H1 (cell line): Measurements from ENCODE around the gene PEX14. TPM values are rescaled to one million over a fixed set of nuclear protein-coding genes. Genes with fewer than 3 reads are reported as not detected.

Experiments used
- CTCF ChIA-PET: fragments of 300-600 bp; sonication (Branson Sonifier 250); formaldehyde crosslinking; loops from one replicate; lab custom pipeline; 2021; ENCODE audit not compliant: partially characterized antibody; lab: Charles Lee
- POLR2A ChIA-PET: fragments of 300-600 bp; sonication (Branson Sonifier 250); formaldehyde crosslinking; loops from one replicate; lab custom pipeline; 2021; ENCODE audit warnings: inconsistent platforms; ENCODE audit not compliant: partially characterized antibody; lab: Charles Lee
- DNase-seq, 2 experiments: peaks; one replicate each; pipeline versions ENCODE4 v3.0.0 to v3.0.0-alpha.2; 2010 to 2022; ENCODE audit warnings: low spot score in 2 of 2, low read depth in 1 of 2, mixed read lengths in 1 of 2
- FAIRE-seq: peaks from 2 replicates; lab custom pipeline; 2011; peaks lifted over from hg19 to GRCh38; lab: Jason Lieb, UNC
- H2AFZ ChIP-seq: 2 replicates; pipeline ENCODE4 v1.8.1; 2012; ENCODE audit warnings: low read length, inconsistent platforms
- H2AK5ac ChIP-seq: 2 replicates; pipeline ENCODE4 v1.6.1; 2013; ENCODE audit warnings: low read depth, low read length
- H2BK120ac ChIP-seq: replicated peaks from 2 replicates; pipeline ENCODE3; 2013; ENCODE audit warnings: low read depth, low read length, inconsistent platforms
- H2BK12ac ChIP-seq: 2 replicates; pipeline ENCODE4 v1.6.1; 2013; ENCODE audit warnings: low read depth, low read length
- H2BK15ac ChIP-seq: 2 replicates; pipeline ENCODE4 v1.6.1; 2013; ENCODE audit warnings: low read length
- H2BK20ac ChIP-seq: 2 replicates; pipeline ENCODE4 v1.6.1; 2013; ENCODE audit warnings: low read length
- H2BK5ac ChIP-seq: 2 replicates; pipeline ENCODE4 v1.6.1; 2013; ENCODE audit warnings: low read depth, low read length
- H3K14ac ChIP-seq: 2 replicates; pipeline ENCODE4 v1.6.1; 2013; ENCODE audit warnings: inconsistent platforms; ENCODE audit not compliant: insufficient read length
- H3K18ac ChIP-seq: 2 replicates; pipeline ENCODE4 v1.6.1; 2013; ENCODE audit warnings: low read length; ENCODE audit errors: extremely low read depth
- H3K23ac ChIP-seq: 2 replicates; pipeline ENCODE4 v1.6.1; 2013; ENCODE audit warnings: inconsistent platforms; ENCODE audit not compliant: insufficient read length
- H3K23me2 ChIP-seq: 2 replicates; pipeline ENCODE4 v1.6.1; 2013; ENCODE audit warnings: low read depth, low read length
- H3K27ac ChIP-seq: 2 replicates; pipeline ENCODE4 v1.6.1; 2011; ENCODE audit warnings: low read depth, low read length, inconsistent platforms
- H3K27me3 ChIP-seq, 4 experiments: replicated peaks in 1 of 4; 1 replicate in 1 of 4; 2 replicates in 3 of 4; pipeline versions ENCODE4 v1.6.1 to v1.8.1; 2011 to 2013; ENCODE audit warnings: low read length in 3 of 4, mild to moderate bottlenecking in 3 of 4, inconsistent platforms in 2 of 4, mixed read lengths in 2 of 4, moderate library complexity in 1 of 4; ENCODE audit not compliant: control insufficient read depth in 3 of 4, insufficient read depth in 3 of 4; ENCODE audit errors: extremely low read depth in 1 of 4
- H3K36me3 ChIP-seq, 4 experiments: 2 replicates each; pipeline versions ENCODE4 v1.6.1 to v1.8.1; 2011 to 2013; ENCODE audit warnings: mild to moderate bottlenecking in 4 of 4, low read length in 3 of 4, moderate library complexity in 2 of 4, control low read depth in 1 of 4, inconsistent platforms in 1 of 4; ENCODE audit not compliant: insufficient read depth in 4 of 4, control insufficient read depth in 2 of 4
- H3K4ac ChIP-seq: replicated peaks from 2 replicates; pipeline ENCODE3; 2013; ENCODE audit warnings: low read length, low read depth, mixed read lengths, inconsistent platforms; ENCODE audit not compliant: insufficient read length
- H3K4me1 ChIP-seq, 4 experiments: replicated peaks in 1 of 4; 1 replicate in 1 of 4; 2 replicates in 3 of 4; pipeline versions ENCODE4 v1.6.1 to v1.8.1; 2011 to 2013; ENCODE audit warnings: low read length in 3 of 4, inconsistent platforms in 2 of 4, mixed read lengths in 1 of 4; ENCODE audit not compliant: insufficient read depth in 4 of 4, control insufficient read depth in 3 of 4
- H3K4me2 ChIP-seq, 2 experiments: 2 replicates each; pipeline versions ENCODE4 v1.6.1 to v1.8.1; 2011 to 2013; ENCODE audit warnings: low read depth in 2 of 2, low read length in 2 of 2, control low read depth in 1 of 2, inconsistent platforms in 1 of 2, mild to moderate bottlenecking in 1 of 2; ENCODE audit not compliant: insufficient read depth in 1 of 2
- H3K4me3 ChIP-seq, 4 experiments: fragments of 200-600, 300-600 bp in 1 of 4; sonication (generic), shearing (Covaris generic), sonication (Bioruptor Twin) in 1 of 4; 2 replicates each; pipeline versions ENCODE4 v1.5.1 to v1.8.1; 2011 to 2016; ENCODE audit warnings: low read length in 4 of 4, low read depth in 3 of 4, control low read depth in 2 of 4, inconsistent platforms in 2 of 4, mild to moderate bottlenecking in 2 of 4, mixed read lengths in 1 of 4, moderate library complexity in 1 of 4; ENCODE audit not compliant: insufficient read depth in 2 of 4; ENCODE audit errors: extremely low read depth in 1 of 4
- H3K56ac ChIP-seq: replicated peaks from 2 replicates; pipeline ENCODE3; 2013; ENCODE audit warnings: low read depth, mild to moderate bottlenecking, mixed read lengths, low read length, inconsistent platforms; ENCODE audit not compliant: insufficient read length
- H3K79me1 ChIP-seq: 2 replicates; pipeline ENCODE4 v1.6.1; 2013; ENCODE audit warnings: low read depth, low read length, control low read depth
- H3K79me2 ChIP-seq, 2 experiments: 2 replicates each; pipeline versions ENCODE4 v1.6.1 to v1.8.1; 2012 to 2013; ENCODE audit warnings: low read length in 2 of 2, mild to moderate bottlenecking in 2 of 2, inconsistent platforms in 1 of 2; ENCODE audit not compliant: insufficient read depth in 2 of 2, control insufficient read depth in 1 of 2
- H3K9ac ChIP-seq, 4 experiments: replicated peaks in 1 of 4; 1 replicate in 1 of 4; 2 replicates in 3 of 4; pipeline versions ENCODE4 v1.6.1 to v1.8.1; 2011 to 2013; ENCODE audit warnings: low read depth in 3 of 4, low read length in 3 of 4, control low read depth in 2 of 4, mild to moderate bottlenecking in 2 of 4, moderate library complexity in 2 of 4, inconsistent platforms in 1 of 4; ENCODE audit errors: extremely low read depth in 1 of 4
- H3K9me3 ChIP-seq, 2 experiments: 2 replicates each; pipeline versions ENCODE4 v1.6.1 to v1.8.1; 2012 to 2013; ENCODE audit warnings: mild to moderate bottlenecking in 2 of 2, moderate library complexity in 2 of 2, control low read depth in 1 of 2, inconsistent platforms in 1 of 2, low read depth in 1 of 2, low read length in 1 of 2, mixed read lengths in 1 of 2; ENCODE audit not compliant: insufficient read depth in 2 of 2
- H4K20me1 ChIP-seq, 2 experiments: replicated peaks in 1 of 2; 2 replicates each; pipeline versions ENCODE3 to v1.8.1; 2011 to 2013; ENCODE audit warnings: inconsistent platforms in 2 of 2, low read length in 2 of 2, mild to moderate bottlenecking in 1 of 2; ENCODE audit not compliant: insufficient read depth in 2 of 2, control insufficient read depth in 1 of 2
- H4K5ac ChIP-seq: 2 replicates; pipeline ENCODE4 v1.6.1; 2013; ENCODE audit warnings: low read length, low read depth, mixed read lengths, inconsistent platforms; ENCODE audit not compliant: insufficient read length
- H4K8ac ChIP-seq: 2 replicates; pipeline ENCODE4 v1.8.0; 2013; ENCODE audit warnings: mild to moderate bottlenecking, moderate library complexity, low read length, inconsistent platforms; ENCODE audit not compliant: insufficient read depth; ENCODE audit errors: extremely low read depth
- H4K91ac ChIP-seq: replicated peaks from 2 replicates; pipeline ENCODE3; 2013; ENCODE audit warnings: low read length, mixed read lengths, inconsistent platforms; ENCODE audit not compliant: insufficient read length
- ATF2 ChIP-seq: IDR thresholded peaks from 2 replicates; pipeline ENCODE4 v1.6.1; 2012; ENCODE audit warnings: low read length, inconsistent platforms
- TAF7 ChIP-seq: optimal IDR thresholded peaks from 2 replicates; pipeline ENCODE3; 2011; ENCODE audit warnings: low read depth, mild to moderate bottlenecking, inconsistent platforms, low read length, moderate library complexity, borderline replicate concordance
- WGBS, 2 experiments: shearing (Covaris generic) in 1 of 2; methylation state at CpG; one replicate each; pipeline versions ENCODE4 v1.1.6 to v1.1.7; 2013 to 2015; ENCODE audit warnings: low lambda C conversion rate in 2 of 2, mixed read lengths in 2 of 2, inconsistent platforms in 1 of 2, low coverage in 1 of 2, missing lambda C conversion rate in 1 of 2; ENCODE audit not compliant: insufficient replicate concordance in 2 of 2, insufficient coverage in 1 of 2, insufficient read length in 1 of 2; ENCODE audit errors: extremely low coverage in 1 of 2, missing lambda C conversion rate in 1 of 2; 5-methylcytosine and 5-hydroxymethylcytosine counted together
- polyA plus RNA-seq, 7 experiments: library from polyadenylated mRNA; depleted of rRNA in 3 of 7; stranded (reverse) in 5 of 7; unstranded in 2 of 7; fragments of >200 nt in 5 of 7; fragments of 200-250 nt in 2 of 7; gene quantifications; 1 replicate in 5 of 7; 2 replicates in 1 of 7; 4 replicates in 1 of 7; pipeline versions ENCODE4 v1.2.1 to v1.2.3, GENCODE V29; 2011 to 2013; ENCODE audit warnings: missing spikeins in 2 of 7, mixed read lengths in 2 of 7
- total RNA-seq: library from RNA; stranded (reverse); fragmentation: NEBNext Ultra II Directional; extraction: Animal tissue kit (Norgen Biotek cat#: 25700); gene quantifications from 2 replicates; pipeline ENCODE4 v1.2.1, GENCODE V29; 2021

The PEX14 gene
- total and polyA plus RNA-seq, 2 of the 8 experiments (the other 6 are each of a cell fraction or from before 2014, with no cell fraction given), result 13.0 to 19.8 TPM

- no peak overlapping the region for H2BK120ac ChIP-seq
- ChIA-PET CTCF (interaction anchor here (3.2 kb wide), 1 partner anchor 10 kb away, joined by 12 read pairs; the partner anchor contains the start of gene CENPS), POLR2A (interaction anchor here (1.6 kb wide), 1 partner anchor 73 kb away, joined by 3 read pairs; no protein-coding TSS in a partner anchor)
- H3K14ac ChIP-seq, result no peak overlapping the region
- no peak overlapping the region for H3K4ac ChIP-seq
- H3K56ac ChIP-seq, result no peak overlapping the region
- no peak overlapping the region for H2BK12ac ChIP-seq
- no peak overlapping the region for H3K18ac ChIP-seq
- no peak overlapping the region for H3K27ac ChIP-seq
- no peak overlapping the region for H3K23ac ChIP-seq
- no peaks in the 10 kb centered on the region for H3K9me3 ChIP-seq
- no peak overlapping the region for H4K8ac ChIP-seq
- FAIRE-seq (no peak), DNase-seq (no peak)
- H3K23me2 ChIP-seq, result no peaks in the 10 kb centered on the region; the same call in 1 of the 2 replicates
- no peak overlapping the region for H2AK5ac ChIP-seq
- H4K5ac ChIP-seq, result no peak overlapping the region
- H4K91ac ChIP-seq, result no peak overlapping the region
- H3K36me3 ChIP-seq, result peaks cover 0 to 9% (median 0%) of the 10 kb centered on the region in 4 experiments; a peak in 2 of 8 replicates
- no peak overlapping the region for H2BK15ac ChIP-seq
- no peaks in the 10 kb centered on the region; the same call in 1 of the 2 replicates for H3K79me1 ChIP-seq
- TF ChIP-seq ATF2, result no peak
- no peak for TF ChIP-seq TAF7
- H2BK20ac ChIP-seq, result no peak overlapping the region
- no peaks in the 10 kb centered on the region for H3K79me2 ChIP-seq
- H2BK5ac ChIP-seq, result no peak overlapping the region
- H3K4me1 ChIP-seq, result no peaks in the 10 kb centered on the region
- no peaks in the 10 kb centered on the region for H4K20me1 ChIP-seq
- no peak overlapping the region for H3K9ac ChIP-seq
- 94% methylated on average over 2 of the region's 2 CpGs; no CpG with 5 or more reads in 1 of the 2 experiments for WGBS, 2 experiments
- H3K4me2 ChIP-seq, result no peak overlapping the region
- no peaks in the 10 kb centered on the region; a peak in 1 of 7 replicates for H3K27me3 ChIP-seq
- no peak overlapping the region for H3K4me3 ChIP-seq
- no peak overlapping the region for H2AFZ ChIP-seq
Measured at GRCh38 chr1:10440305-10440704, 34.4 kb upstream of the PEX14 start.
